Spleen (tissue), 11 donors: ENCODE results near the gene SAE1. TPM values are rescaled to one million over a fixed set of nuclear protein-coding genes. Genes with fewer than 3 reads are reported as not detected.

ENCODE experiments used
- DNase-seq: peaks from one replicate; pipeline ENCODE4 v3.0.0-alpha.2; 2020
- H3K27ac ChIP-seq, 8 donors: fragments of 200-600 bp; sonication (generic) in 7 of 8; 1 replicate in 4 of 8; 2 replicates in 4 of 8; pipeline versions ENCODE4 v1.5.0 to v1.8.0; 2016 to 2021; ENCODE audit warnings: inconsistent platforms in 4 of 8, mild to moderate bottlenecking in 4 of 8, moderate library complexity in 1 of 8
- H3K27me3 ChIP-seq, 7 donors: fragments of 200-600 bp; sonication (generic) in 6 of 7; replicated peaks in 1 of 7; 1 replicate in 4 of 7; 2 replicates in 3 of 7; pipeline versions ENCODE4 v1.5.0 to v1.8.0; 2016 to 2021; ENCODE audit warnings: inconsistent platforms in 3 of 7, mild to moderate bottlenecking in 1 of 7
- H3K36me3 ChIP-seq, 6 donors: fragments of 200-600 bp; sonication (generic) in 5 of 6; 1 replicate in 4 of 6; 2 replicates in 2 of 6; pipeline versions ENCODE4 v1.5.0 to v1.8.0; 2016 to 2021; ENCODE audit warnings: inconsistent platforms in 2 of 6
- H3K4me1 ChIP-seq, 6 donors: fragments of 200-600 bp; sonication (generic) in 5 of 6; 1 replicate in 3 of 6; 2 replicates in 3 of 6; pipeline versions ENCODE4 v1.5.0 to v1.8.0; 2016 to 2021; ENCODE audit warnings: inconsistent platforms in 3 of 6
- H3K4me3 ChIP-seq, 8 donors: fragments of 200-600 bp; sonication (generic) in 7 of 8; 1 replicate in 4 of 8; 2 replicates in 4 of 8; pipeline versions ENCODE4 v1.5.0 to v1.8.0; 2016 to 2021; ENCODE audit warnings: inconsistent platforms in 4 of 8, mild to moderate bottlenecking in 4 of 8, moderate library complexity in 2 of 8
- H3K9me3 ChIP-seq, 8 donors: fragments of 200-600 bp; sonication (generic) in 7 of 8; 1 replicate in 4 of 8; 2 replicates in 4 of 8; pipeline versions ENCODE4 v1.5.0 to v1.8.0; 2016 to 2021; ENCODE audit warnings: inconsistent platforms in 4 of 8
- POLR2A ChIP-seq, 3 donors: fragments of 450-650 bp; IDR thresholded peaks; one replicate each; pipeline ENCODE4 v1.5.1; 2017; ENCODE audit warnings: antibody characterized with exemption in 3 of 3, mild to moderate bottlenecking in 1 of 3
- POLR2AphosphoS5 ChIP-seq, 3 donors: sonication (generic); formaldehyde crosslinking; IDR thresholded peaks; one replicate each; pipeline ENCODE4 v1.5.1; 2017; ENCODE audit warnings: antibody characterized with exemption in 3 of 3
- WGBS, 5 donors: extraction: QIAGEN DNeasy Blood & Tissue Kit in 3 of 5; methylation state at CpG; one replicate each; pipeline versions ENCODE4 v1.1.5 to v1.1.7; 2013 to 2018; 5-methylcytosine and 5-hydroxymethylcytosine counted together
- intact Hi-C: fragments of 100-400 bp; cut with DNase I; formaldehyde crosslinking; loops from one replicate; pipeline ENCODE4 v1.15.0; 2023; ENCODE audit warnings: low total_unique reads
- polyA plus RNA-seq, 3 donors: library from polyadenylated mRNA; stranded (reverse); fragments of 200-250 nt; gene quantifications; one replicate each; pipeline ENCODE4 v1.2.1, GENCODE V29; 2013
- total RNA-seq, 7 donors: library from RNA; depleted of rRNA in 3 of 7; stranded (reverse); fragments of >200 nt in 3 of 7; fragmentation: NEBNext Ultra II Directional in 4 of 7; extraction: Animal tissue kit (Norgen Biotek cat#: 25700) in 4 of 7; gene quantifications; one replicate each; pipeline versions ENCODE4 v1.1.0 to v1.2.1, GENCODE V29; 2016 to 2021
- TF ChIP-seq, protein P1 (sequence below), 11 experiments: fragments of 200-600 bp in 7 of 11; fragments of 450-650 bp in 4 of 11; sonication (generic) in 4 of 11; IDR thresholded peaks in 8 of 11; conservative IDR thresholded peaks in 3 of 11; 1 replicate in 7 of 11; 2 replicates in 4 of 11; pipeline versions ENCODE4 v1.4.0 to v1.8.0; 2016 to 2021; ENCODE audit warnings: antibody characterized with exemption in 11 of 11, inconsistent platforms in 4 of 11, mild to moderate bottlenecking in 1 of 11
- donor health status: healthy with polysubstance abuse.
- donor health status: DM: no; HTN: no; CAD: no; lungs with moderate emphysema.
- donor health status: DM: no; HTN: no; CAD: no.
- donor health status: Bipolar disorder and iron deficiency.
- donor health status: healthy.
- donor health status: DM: no; HTN: no; CAD: no.
- donor health status: DM: yes; HTN: yes; CAD: no.

The SAE1 gene
- total and polyA plus RNA-seq, 10 donors, result 28.1 to 72.4 (median 55.9) TPM

DNA sequence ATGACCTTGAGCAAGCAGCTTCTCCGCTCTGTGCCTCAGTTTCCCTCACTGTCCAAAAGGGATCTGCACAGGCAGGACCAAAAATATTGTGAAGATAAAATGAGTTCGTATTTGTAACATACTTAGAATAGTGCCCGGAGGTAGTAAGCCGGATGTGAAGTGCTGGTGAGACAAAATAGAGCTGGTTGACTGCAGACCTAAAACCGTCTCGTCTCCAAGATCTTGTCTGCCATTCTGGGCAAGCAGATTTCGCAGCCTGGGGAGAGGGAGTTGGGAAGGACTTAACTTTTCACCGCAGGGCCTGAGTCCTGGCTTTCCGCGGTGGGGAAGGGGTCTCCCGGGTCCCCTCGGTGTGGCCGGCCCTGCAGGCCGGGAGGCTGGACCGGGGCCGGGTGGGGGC lies 108.5 kb downstream of the SAE1 start:
- Histone ChIP-seq H3K9me3 (no peaks in the 10 kb centered on the region), H3K4me1 (peaks cover 14 to 56% (median 48%) of the 10 kb centered on the region in 6 donors), H3K27me3 (peaks cover 0 to 55% (median 8%) of the 10 kb centered on the region in 7 donors), H3K4me3 (peak overlapping the region in 6 of 8 donors; percentile 7 to 67 (median 36)), H3K36me3 (no peaks in the 10 kb centered on the region), H3K27ac (peak overlapping the region in 2 of 8 donors; percentile 23 to 35)
- 10 to 14% (median 12%) methylated on average over 8 to 16 of the region's 16 CpGs for WGBS, 5 donors
- no peak for DNase-seq
- intact Hi-C loops, result no loop called here
- TF ChIP-seq, protein P1, sequence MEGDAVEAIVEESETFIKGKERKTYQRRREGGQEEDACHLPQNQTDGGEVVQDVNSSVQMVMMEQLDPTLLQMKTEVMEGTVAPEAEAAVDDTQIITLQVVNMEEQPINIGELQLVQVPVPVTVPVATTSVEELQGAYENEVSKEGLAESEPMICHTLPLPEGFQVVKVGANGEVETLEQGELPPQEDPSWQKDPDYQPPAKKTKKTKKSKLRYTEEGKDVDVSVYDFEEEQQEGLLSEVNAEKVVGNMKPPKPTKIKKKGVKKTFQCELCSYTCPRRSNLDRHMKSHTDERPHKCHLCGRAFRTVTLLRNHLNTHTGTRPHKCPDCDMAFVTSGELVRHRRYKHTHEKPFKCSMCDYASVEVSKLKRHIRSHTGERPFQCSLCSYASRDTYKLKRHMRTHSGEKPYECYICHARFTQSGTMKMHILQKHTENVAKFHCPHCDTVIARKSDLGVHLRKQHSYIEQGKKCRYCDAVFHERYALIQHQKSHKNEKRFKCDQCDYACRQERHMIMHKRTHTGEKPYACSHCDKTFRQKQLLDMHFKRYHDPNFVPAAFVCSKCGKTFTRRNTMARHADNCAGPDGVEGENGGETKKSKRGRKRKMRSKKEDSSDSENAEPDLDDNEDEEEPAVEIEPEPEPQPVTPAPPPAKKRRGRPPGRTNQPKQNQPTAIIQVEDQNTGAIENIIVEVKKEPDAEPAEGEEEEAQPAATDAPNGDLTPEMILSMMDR (IDR thresholded peaks at IDR 0.05 in 8 of 11, conservative IDR thresholded peaks at IDR 0.05 in 3 of 11), result no peak
- TF ChIP-seq POLR2AphosphoS5 (IDR thresholded peaks at IDR 0.05), result no peak
- no peak for TF ChIP-seq POLR2A (IDR thresholded peaks at IDR 0.05)

DNA sequence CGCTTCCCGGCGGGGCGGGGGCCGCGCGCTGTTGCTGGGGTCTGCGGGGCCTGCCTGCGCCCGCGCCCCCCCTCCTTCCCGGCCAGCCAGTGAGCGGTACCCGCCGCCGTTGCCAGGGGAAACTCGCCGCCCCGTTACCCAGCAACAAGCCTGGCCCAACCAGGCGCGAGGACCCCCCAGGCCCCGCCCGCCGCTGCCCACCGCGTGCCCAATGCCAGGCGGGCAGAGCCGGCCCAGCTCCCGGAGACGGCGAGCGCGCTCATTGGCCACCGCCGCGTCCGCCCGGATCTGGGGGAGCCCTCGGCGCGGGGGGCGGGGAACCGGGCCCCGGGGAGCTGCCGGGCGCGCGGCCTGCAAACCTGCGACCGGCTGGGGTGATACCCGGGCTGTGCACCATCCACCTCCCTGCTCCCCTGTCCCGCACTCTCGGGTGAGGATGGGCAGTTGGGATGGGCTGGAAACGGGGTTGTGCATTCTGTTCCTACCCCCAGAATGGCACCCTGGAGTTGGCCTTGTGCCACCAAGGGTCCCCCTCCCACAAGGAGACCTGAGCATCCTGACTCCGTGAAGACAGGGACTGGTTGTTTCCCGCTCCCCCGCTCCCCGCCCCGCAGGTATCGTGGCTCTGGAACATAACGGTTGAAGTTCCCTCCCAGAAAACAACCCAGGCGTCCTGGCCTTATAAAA lies 109.1 kb downstream of the SAE1 start:
- intact Hi-C loops, result loop anchor here (5.0 kb wide), 1 partner anchor 32 kb away; no protein-coding TSS in a partner anchor
- Histone ChIP-seq H3K4me1 (peaks cover 19 to 62% (median 54%) of the 10 kb centered on the region in 6 donors), H3K27ac (peak overlapping the region in 2 of 8 donors; percentile 23 to 35), H3K27me3 (peaks cover 0 to 57% (median 8%) of the 10 kb centered on the region in 7 donors), H3K9me3 (no peaks in the 10 kb centered on the region), H3K36me3 (no peaks in the 10 kb centered on the region), H3K4me3 (peak overlapping the region in 7 of 8 donors; percentile 7 to 67 (median 36))
- DNase-seq, result peak; percentile 91
- TF ChIP-seq POLR2AphosphoS5 (IDR thresholded peaks at IDR 0.05) (peak in 1 of 3 donors; percentile 34), POLR2A (IDR thresholded peaks at IDR 0.05) (no peak)
- TF ChIP-seq, protein P1 (IDR thresholded peaks at IDR 0.05 in 8 of 11, conservative IDR thresholded peaks at IDR 0.05 in 3 of 11), result no peak
- 0 to 25% (median 5%) methylated on average over 2 to 62 of the region's 62 CpGs for WGBS, 5 donors

DNA sequence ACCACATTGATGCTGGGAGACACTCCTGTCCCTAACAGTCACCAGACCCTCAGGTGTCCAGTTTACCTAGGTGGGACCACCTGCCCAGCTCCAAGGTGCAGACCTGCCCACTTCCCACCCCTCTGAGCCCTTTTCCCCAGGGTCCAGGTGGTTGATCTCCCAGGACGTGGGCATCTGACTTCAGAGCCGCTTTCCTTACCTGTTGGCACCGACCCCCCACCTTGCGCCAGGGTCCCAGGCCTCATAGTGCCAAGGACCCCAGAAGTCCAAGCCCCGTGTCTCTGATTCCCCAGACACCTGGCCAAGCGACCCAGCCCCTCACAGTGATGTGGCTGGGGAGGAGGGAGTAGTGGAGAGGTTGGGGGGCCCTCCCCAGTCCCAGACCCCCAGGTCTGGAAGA lies 109.9 kb downstream of the SAE1 start:
- 51 to 67% (median 62%) methylated on average over 6 of the region's 6 CpGs for WGBS, 5 donors
- Histone ChIP-seq H3K27ac (peak overlapping the region in 2 of 8 donors; percentile 14 to 15), H3K4me1 (peaks cover 21 to 64% (median 56%) of the 10 kb centered on the region in 6 donors), H3K9me3 (no peaks in the 10 kb centered on the region), H3K36me3 (no peaks in the 10 kb centered on the region), H3K4me3 (peak overlapping the region in 2 of 8 donors; percentile 35 to 36), H3K27me3 (peaks cover 0 to 61% (median 8%) of the 10 kb centered on the region in 7 donors)
- intact Hi-C loops, result loop anchor here (5.0 kb wide), 1 partner anchor 33 kb away; no protein-coding TSS in a partner anchor
- TF ChIP-seq POLR2AphosphoS5 (IDR thresholded peaks at IDR 0.05) (no peak), POLR2A (IDR thresholded peaks at IDR 0.05) (no peak)
- TF ChIP-seq, protein P1 (IDR thresholded peaks at IDR 0.05 in 8 of 11, conservative IDR thresholded peaks at IDR 0.05 in 3 of 11), result no peak
- DNase-seq, result no peak
